ENCODE results near the gene WIPF1.

The WIPF1 gene

DNA sequence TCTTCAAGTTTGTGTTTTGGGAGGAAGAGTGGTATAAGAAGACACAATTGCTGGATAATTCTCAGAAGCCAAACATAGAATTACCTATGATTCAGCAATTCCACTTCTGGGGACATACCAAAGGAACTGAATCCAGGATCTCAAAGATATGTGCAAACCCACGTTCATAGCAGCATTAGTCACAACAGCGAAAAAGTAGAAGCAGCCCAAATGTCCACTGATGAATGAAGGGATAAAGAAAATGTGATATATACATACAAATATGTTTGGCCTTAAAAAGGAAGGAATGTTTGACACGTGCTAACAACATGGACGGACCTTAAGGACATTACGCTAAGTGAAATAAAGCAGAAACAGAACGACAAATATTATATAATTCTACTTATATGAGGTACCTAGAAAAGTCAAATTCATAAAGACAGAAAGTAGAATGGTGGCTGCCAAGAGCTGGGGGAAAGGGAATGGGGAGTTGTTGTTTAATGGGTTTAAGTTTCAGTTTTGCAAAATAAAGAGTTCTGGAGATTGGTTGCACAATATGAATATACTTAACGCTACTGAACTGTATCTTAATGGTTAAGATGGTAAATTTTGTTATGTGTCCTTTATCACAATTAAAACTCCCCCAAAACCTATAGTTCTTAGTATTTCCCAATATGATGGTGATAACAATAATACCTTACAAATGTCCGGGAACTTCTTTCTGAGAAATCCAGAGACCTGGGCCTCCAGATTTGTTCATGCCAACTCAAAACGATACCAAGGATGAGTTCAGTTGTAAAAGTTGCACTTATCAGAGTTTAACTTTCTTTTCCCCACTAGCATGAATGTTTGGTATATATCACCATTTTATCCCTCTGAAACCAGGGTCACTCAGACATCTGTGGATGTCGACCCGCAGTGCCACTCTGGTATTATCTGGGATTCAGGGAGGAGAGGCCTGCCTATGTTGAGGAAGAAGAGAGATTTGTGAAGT lies 33.7 kb upstream of the WIPF1 start:
- Histone ChIP-seq H3K4me2 (ENCODE audit: insufficient read depth, low read length, poor library complexity, severe bottlenecking) (no peak overlapping the region), H3K27ac (replicated peaks; ENCODE audit: low read length) (no peak overlapping the region), H3K4ac (ENCODE audit: low read length) (no peak overlapping the region), H3K9ac (ENCODE audit: low read depth, low read length, poor library complexity) (no peak overlapping the region), H2AFZ (ENCODE audit: low read length) (no peak overlapping the region), H2BK120ac (ENCODE audit: low read depth, low read length) (no peak overlapping the region), H3K23ac (ENCODE audit: low read depth, low read length, poor library complexity) (no peak overlapping the region), H2BK12ac (ENCODE audit: low read length) (no peak overlapping the region), H4K8ac (ENCODE audit: low read depth, low read length) (no peak overlapping the region), H3K36me3 (replicated peaks in 1 of 2; ENCODE audit: control insufficient read depth in 2 of 2, insufficient read depth in 2 of 2, low read length in 2 of 2) (peaks cover 0 to 5% of the 10 kb centered on the region in 2 donors), H3K27me3 (ENCODE audit: control insufficient read depth in 3 of 3, insufficient read depth in 3 of 3, low read depth in 1 of 3, low read length in 3 of 3) (no peaks in the 10 kb centered on the region), H3K9me3 (replicated peaks in 1 of 2; ENCODE audit: control insufficient read depth in 2 of 2, insufficient read depth in 1 of 2, low read depth in 1 of 2, low read length in 2 of 2) (no peaks in the 10 kb centered on the region), H2BK5ac (ENCODE audit: low read length) (no peak overlapping the region), H2AK5ac (ENCODE audit: low read depth, low read length) (no peak overlapping the region), H3K18ac (ENCODE audit: low read length) (no peak overlapping the region), H3K79me1 (ENCODE audit: low read depth, low read length) (no peaks in the 10 kb centered on the region), H4K91ac (ENCODE audit: low read depth, low read length, poor library complexity) (no peak overlapping the region), H3K14ac (ENCODE audit: low read length) (no peak overlapping the region), H3K4me3 (ENCODE audit: low read length in 2 of 2) (no peak overlapping the region), H2BK15ac (ENCODE audit: low read length) (no peak overlapping the region), H3K4me1 (ENCODE audit: control insufficient read depth in 2 of 2, insufficient read depth in 1 of 2, low read depth in 1 of 2, low read length in 2 of 2) (peaks cover 2 to 3% of the 10 kb centered on the region in 2 donors)
- DNase-seq (ENCODE audit: low spot score): no peak
- WGBS, 2 donors (ENCODE audit: extremely low coverage in 2 of 2, insufficient read length in 2 of 2, insufficient replicate concordance in 1 of 2): no CpG with 5 or more reads among the region's 11 CpGs

DNA sequence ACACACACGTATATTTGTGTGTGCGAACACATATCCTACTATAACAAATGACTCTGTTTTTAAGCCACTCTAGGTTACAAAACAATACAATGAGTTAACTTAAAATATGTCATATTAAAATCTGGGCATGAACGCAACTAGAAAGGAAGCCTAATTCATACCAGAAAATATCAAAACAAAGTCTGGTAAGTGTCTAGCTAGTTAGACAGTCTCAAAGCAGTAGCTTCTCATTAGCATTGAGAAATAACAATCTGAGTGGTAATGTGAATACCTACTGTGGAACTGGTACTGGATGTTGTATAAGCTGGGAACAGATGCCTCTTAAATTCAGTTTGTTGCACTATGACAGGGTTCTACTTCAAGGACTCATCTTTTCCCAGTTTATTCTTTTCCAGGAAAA lies 32.5 kb upstream of the WIPF1 start:
- H3K18ac ChIP-seq (ENCODE audit: low read length): no peak overlapping the region
- WGBS, 2 donors (ENCODE audit: extremely low coverage in 2 of 2, insufficient read length in 2 of 2, insufficient replicate concordance in 1 of 2): no CpG with 5 or more reads among the region's 3 CpGs
- H3K4ac ChIP-seq (ENCODE audit: low read length): no peak overlapping the region
- H4K8ac ChIP-seq (ENCODE audit: low read depth, low read length): no peak overlapping the region
- no peak overlapping the region for H3K27ac ChIP-seq (replicated peaks; ENCODE audit: low read length)
- H2AK5ac ChIP-seq (ENCODE audit: low read depth, low read length): no peak overlapping the region
- H2AFZ ChIP-seq (ENCODE audit: low read length): no peak overlapping the region
- no peaks in the 10 kb centered on the region for H3K79me1 ChIP-seq (ENCODE audit: low read depth, low read length)
- no peaks in the 10 kb centered on the region for H3K9me3 ChIP-seq (replicated peaks in 1 of 2; ENCODE audit: control insufficient read depth in 2 of 2, insufficient read depth in 1 of 2, low read depth in 1 of 2, low read length in 2 of 2)
- H3K36me3 ChIP-seq (replicated peaks in 1 of 2; ENCODE audit: control insufficient read depth in 2 of 2, insufficient read depth in 2 of 2, low read length in 2 of 2): peaks cover 0 to 5% of the 10 kb centered on the region in 2 donors
- H2BK15ac ChIP-seq (ENCODE audit: low read length): no peak overlapping the region
- no peak overlapping the region for H2BK5ac ChIP-seq (ENCODE audit: low read length)
- no peak overlapping the region for H3K14ac ChIP-seq (ENCODE audit: low read length)
- H3K9ac ChIP-seq (ENCODE audit: low read depth, low read length, poor library complexity): no peak overlapping the region
- no peak overlapping the region for H3K4me3 ChIP-seq (ENCODE audit: low read length in 2 of 2)
- H3K27me3 ChIP-seq (ENCODE audit: control insufficient read depth in 3 of 3, insufficient read depth in 3 of 3, low read depth in 1 of 3, low read length in 3 of 3): no peaks in the 10 kb centered on the region
- H3K4me2 ChIP-seq (ENCODE audit: insufficient read depth, low read length, poor library complexity, severe bottlenecking): no peak overlapping the region
- no peak overlapping the region for H2BK12ac ChIP-seq (ENCODE audit: low read length)
- H3K23ac ChIP-seq (ENCODE audit: low read depth, low read length, poor library complexity): no peak overlapping the region
- no peak overlapping the region for H4K91ac ChIP-seq (ENCODE audit: low read depth, low read length, poor library complexity)
- DNase-seq (ENCODE audit: low spot score): no peak
- H3K4me1 ChIP-seq (ENCODE audit: control insufficient read depth in 2 of 2, insufficient read depth in 1 of 2, low read depth in 1 of 2, low read length in 2 of 2): peaks cover 2 to 3% of the 10 kb centered on the region in 2 donors
- no peak overlapping the region for H2BK120ac ChIP-seq (ENCODE audit: low read depth, low read length)

DNA sequence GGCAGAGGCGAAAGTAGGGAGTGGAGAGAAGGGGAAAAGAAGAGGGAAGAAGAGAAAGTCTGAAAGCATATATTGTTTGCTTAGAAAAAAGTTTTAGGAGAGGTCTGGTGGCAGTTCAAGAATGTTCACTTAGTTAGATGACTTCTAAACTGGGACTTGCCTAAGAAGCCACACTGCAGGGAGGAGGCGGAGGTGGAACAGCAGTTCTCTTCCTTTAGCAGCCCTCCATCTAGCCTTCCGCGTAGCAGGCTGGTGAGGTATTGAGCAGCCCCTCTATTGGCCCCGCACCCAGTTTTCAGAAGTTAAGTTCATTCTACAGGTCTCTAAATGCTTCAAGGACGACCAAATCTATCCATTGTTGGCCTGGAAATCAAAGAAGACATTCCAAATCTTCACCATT lies 31.9 kb upstream of the WIPF1 start:
- DNase-seq (ENCODE audit: low spot score): no peak
- Histone ChIP-seq H3K4ac (ENCODE audit: low read length) (no peak overlapping the region), H3K14ac (ENCODE audit: low read length) (no peak overlapping the region), H4K8ac (ENCODE audit: low read depth, low read length) (no peak overlapping the region), H3K27ac (replicated peaks; ENCODE audit: low read length) (no peak overlapping the region), H3K9me3 (replicated peaks in 1 of 2; ENCODE audit: control insufficient read depth in 2 of 2, insufficient read depth in 1 of 2, low read depth in 1 of 2, low read length in 2 of 2) (no peaks in the 10 kb centered on the region), H3K4me3 (ENCODE audit: low read length in 2 of 2) (no peak overlapping the region), H2AK5ac (ENCODE audit: low read depth, low read length) (no peak overlapping the region), H3K36me3 (replicated peaks in 1 of 2; ENCODE audit: control insufficient read depth in 2 of 2, insufficient read depth in 2 of 2, low read length in 2 of 2) (peaks cover 0 to 5% of the 10 kb centered on the region in 2 donors), H3K4me1 (ENCODE audit: control insufficient read depth in 2 of 2, insufficient read depth in 1 of 2, low read depth in 1 of 2, low read length in 2 of 2) (peaks cover 1% of the 10 kb centered on the region in 2 donors), H4K91ac (ENCODE audit: low read depth, low read length, poor library complexity) (no peak overlapping the region), H3K79me1 (ENCODE audit: low read depth, low read length) (no peaks in the 10 kb centered on the region), H3K9ac (ENCODE audit: low read depth, low read length, poor library complexity) (no peak overlapping the region), H2BK120ac (ENCODE audit: low read depth, low read length) (no peak overlapping the region), H3K4me2 (ENCODE audit: insufficient read depth, low read length, poor library complexity, severe bottlenecking) (no peak overlapping the region), H2BK15ac (ENCODE audit: low read length) (no peak overlapping the region), H3K23ac (ENCODE audit: low read depth, low read length, poor library complexity) (no peak overlapping the region), H2BK12ac (ENCODE audit: low read length) (no peak overlapping the region), H2BK5ac (ENCODE audit: low read length) (no peak overlapping the region), H3K27me3 (ENCODE audit: control insufficient read depth in 3 of 3, insufficient read depth in 3 of 3, low read depth in 1 of 3, low read length in 3 of 3) (no peaks in the 10 kb centered on the region), H2AFZ (ENCODE audit: low read length) (no peak overlapping the region), H3K18ac (ENCODE audit: low read length) (no peak overlapping the region)
- no CpG with 5 or more reads among the region's 6 CpGs for WGBS, 2 donors (ENCODE audit: extremely low coverage in 2 of 2, insufficient read length in 2 of 2, insufficient replicate concordance in 1 of 2)

DNA sequence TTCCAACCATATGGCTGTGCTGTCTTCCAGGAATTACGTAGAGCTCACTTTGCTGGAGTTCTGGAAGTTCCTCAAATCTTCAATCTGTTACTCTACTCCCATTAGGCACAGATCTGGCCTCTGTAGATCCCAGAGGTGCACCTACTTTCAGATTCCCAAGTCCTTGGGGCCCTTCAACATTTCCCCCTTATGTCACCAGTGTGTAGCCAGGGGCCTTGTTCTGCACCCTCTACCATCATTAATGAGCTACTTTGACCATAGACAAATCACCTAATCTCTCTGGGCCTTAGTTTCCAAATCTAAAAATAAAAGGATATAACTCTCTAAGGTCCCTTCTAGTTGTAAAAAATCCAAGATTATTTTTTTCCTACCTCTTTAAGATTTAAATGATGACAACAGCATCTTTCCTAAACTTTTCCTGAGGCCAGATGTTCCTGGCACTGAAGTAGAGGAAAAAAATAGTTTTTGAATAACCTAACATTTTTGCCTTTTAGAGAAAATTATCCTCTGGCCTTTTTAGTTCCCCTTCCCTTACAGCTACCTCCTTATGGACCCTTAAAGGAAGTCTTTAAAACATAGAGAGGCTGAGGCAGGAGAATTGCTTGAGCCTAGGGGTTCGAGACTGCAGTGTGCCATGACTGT lies 31.0 kb upstream of the WIPF1 start:
- Histone ChIP-seq H3K9me3 (replicated peaks in 1 of 2; ENCODE audit: control insufficient read depth in 2 of 2, insufficient read depth in 1 of 2, low read depth in 1 of 2, low read length in 2 of 2) (no peaks in the 10 kb centered on the region), H3K14ac (ENCODE audit: low read length) (no peak overlapping the region), H2BK120ac (ENCODE audit: low read depth, low read length) (no peak overlapping the region), H3K27me3 (ENCODE audit: control insufficient read depth in 3 of 3, insufficient read depth in 3 of 3, low read depth in 1 of 3, low read length in 3 of 3) (no peaks in the 10 kb centered on the region), H3K9ac (ENCODE audit: low read depth, low read length, poor library complexity) (no peak overlapping the region), H3K27ac (replicated peaks; ENCODE audit: low read length) (no peak overlapping the region), H2AK5ac (ENCODE audit: low read depth, low read length) (no peak overlapping the region), H2AFZ (ENCODE audit: low read length) (no peak overlapping the region), H3K4me3 (ENCODE audit: low read length in 2 of 2) (no peak overlapping the region), H3K18ac (ENCODE audit: low read length) (no peak overlapping the region), H3K79me1 (ENCODE audit: low read depth, low read length) (no peaks in the 10 kb centered on the region), H2BK15ac (ENCODE audit: low read length) (no peak overlapping the region), H3K36me3 (replicated peaks in 1 of 2; ENCODE audit: control insufficient read depth in 2 of 2, insufficient read depth in 2 of 2, low read length in 2 of 2) (peaks cover 0 to 5% of the 10 kb centered on the region in 2 donors), H3K23ac (ENCODE audit: low read depth, low read length, poor library complexity) (no peak overlapping the region), H2BK12ac (ENCODE audit: low read length) (no peak overlapping the region), H3K4ac (ENCODE audit: low read length) (no peak overlapping the region), H4K8ac (ENCODE audit: low read depth, low read length) (no peak overlapping the region), H4K91ac (ENCODE audit: low read depth, low read length, poor library complexity) (no peak overlapping the region), H3K4me2 (ENCODE audit: insufficient read depth, low read length, poor library complexity, severe bottlenecking) (no peak overlapping the region), H3K4me1 (ENCODE audit: control insufficient read depth in 2 of 2, insufficient read depth in 1 of 2, low read depth in 1 of 2, low read length in 2 of 2) (no peaks in the 10 kb centered on the region), H2BK5ac (ENCODE audit: low read length) (no peak overlapping the region)
- DNase-seq (ENCODE audit: low spot score): no peak
- WGBS, 2 donors (ENCODE audit: extremely low coverage in 2 of 2, insufficient read length in 2 of 2, insufficient replicate concordance in 1 of 2): no CpG with 5 or more reads among the region's 2 CpGs

All from neuronal stem cell (in vitro differentiated cells).